CD4-positive, CD25-positive, alpha-beta regulatory T cell (primary cell): ENCODE results near the gene RIC1. TPM values are rescaled to one million over a fixed set of nuclear protein-coding genes. Genes with fewer than 3 reads are reported as not detected.
"Not testable (repeated sequence)": the region's sequence is repeated elsewhere in the genome, so short reads cannot be mapped to it uniquely, and the experiment has no call there.

ENCODE experiments used
- ATAC-seq, 2 donors: fragments of 150-1000 bp; cut with Tn5 transposase; one replicate each; pipeline ENCODE4 v1.10.0; 2021; ENCODE audit warnings: low read depth in 2 of 2, moderate number of reproducible peaks in 2 of 2, moderate library complexity in 1 of 2
- DNase-seq, 3 donors: peaks; one replicate each; pipeline versions ENCODE4 v3.0.0 to v3.0.0-alpha.2; 2012 to 2022; ENCODE audit warnings: mixed read lengths in 1 of 3
- H3K27ac ChIP-seq: one replicate; pipeline ENCODE4 v1.7.0; 2013; ENCODE audit warnings: mild to moderate bottlenecking, low read length; ENCODE audit not compliant: insufficient read depth, poor library complexity, severe bottlenecking
- H3K27me3 ChIP-seq: one replicate; pipeline ENCODE4 v1.7.0; 2013; ENCODE audit warnings: low read length; ENCODE audit not compliant: control insufficient read depth, insufficient read depth
- H3K36me3 ChIP-seq: one replicate; pipeline ENCODE4 v1.7.0; 2013; ENCODE audit warnings: mild to moderate bottlenecking, low read length, moderate library complexity; ENCODE audit not compliant: control insufficient read depth, insufficient read depth
- H3K4me1 ChIP-seq: 2 replicates; pipeline ENCODE4 v1.7.0; 2013; ENCODE audit warnings: mild to moderate bottlenecking, low read length; ENCODE audit not compliant: insufficient read depth, control insufficient read depth, poor library complexity, severe bottlenecking
- H3K4me3 ChIP-seq: one replicate; pipeline ENCODE4 v1.7.0; 2013; ENCODE audit warnings: low read depth, mild to moderate bottlenecking, low read length, moderate library complexity
- H3K9me3 ChIP-seq, 2 experiments: 1 replicate in 1 of 2; 2 replicates in 1 of 2; pipeline ENCODE4 v1.7.0; 2013; ENCODE audit warnings: low read length in 2 of 2, mild to moderate bottlenecking in 1 of 2, moderate library complexity in 1 of 2; ENCODE audit not compliant: control insufficient read depth in 2 of 2
- H3K27ac Mint-ChIP-seq, 3 donors: one replicate each; pipeline ENCODE4 v1.8.0; 2020 to 2022; ENCODE audit warnings: mild to moderate bottlenecking in 3 of 3, mixed read lengths in 3 of 3, moderate library complexity in 2 of 3
- H3K27me3 Mint-ChIP-seq: one replicate; pipeline ENCODE4 v1.8.0; 2022; ENCODE audit warnings: mild to moderate bottlenecking, mixed read lengths
- H3K36me3 Mint-ChIP-seq: one replicate; pipeline ENCODE4 v1.8.0; 2020; ENCODE audit warnings: mixed read lengths
- H3K4me1 Mint-ChIP-seq, 4 donors: one replicate each; pipeline ENCODE4 v1.8.0; 2020 to 2022; ENCODE audit warnings: mixed read lengths in 4 of 4, mild to moderate bottlenecking in 1 of 4
- H3K4me3 Mint-ChIP-seq, 4 donors: one replicate each; pipeline ENCODE4 v1.8.0; 2020 to 2022; ENCODE audit warnings: mild to moderate bottlenecking in 4 of 4, mixed read lengths in 4 of 4, moderate library complexity in 3 of 4
- H3K9me3 Mint-ChIP-seq, 7 donors: one replicate each; pipeline ENCODE4 v1.8.0; 2020 to 2022; ENCODE audit warnings: mixed read lengths in 7 of 7, mild to moderate bottlenecking in 3 of 7, moderate library complexity in 2 of 7
- polyA plus RNA-seq, 4 donors: library from polyadenylated mRNA; unstranded; fragments of 300-500 nt; fragmentation: Illumina TruSeq; gene quantifications; one replicate each; pipeline ENCODE4 v1.2.3, GENCODE V29; 2021
- total RNA-seq: library from RNA; stranded (reverse); gene quantifications from one replicate; pipeline ENCODE4 v1.2.3, GENCODE V29; 2022

Gene RIC1
- total and polyA plus RNA-seq, 5 donors from 2014 or later: 5.0 to 29.9 (median 7.6) TPM

DNA sequence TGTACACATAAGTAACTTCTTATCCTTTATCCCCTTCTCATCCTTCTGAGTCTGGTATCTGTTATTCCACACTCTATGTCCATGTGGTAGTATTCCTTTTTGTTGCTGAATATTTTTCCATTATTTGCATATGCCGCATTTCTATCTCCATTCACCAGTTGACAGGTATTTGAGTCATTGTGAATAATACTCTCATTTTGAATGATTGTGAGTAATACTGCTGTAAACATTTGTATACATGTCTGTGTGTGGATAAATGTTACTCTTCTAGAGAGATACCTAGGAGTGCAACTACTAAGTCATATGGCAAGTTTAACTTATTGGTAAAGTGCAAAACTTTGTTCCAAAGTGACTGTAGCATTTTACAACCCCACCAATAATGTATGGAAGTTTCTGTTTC is 15.6 kb downstream of the RIC1 start:
- Histone ChIP-seq H3K27me3 (no peaks in the 10 kb centered on the region), H3K4me3 (no peak overlapping the region), H3K9me3 (peaks cover 10 to 13% of the 10 kb centered on the region in 2 experiments), H3K4me1 (peaks cover 4% of the 10 kb centered on the region), H3K36me3 (no peaks in the 10 kb centered on the region), H3K27ac (no peak overlapping the region)
- DNase-seq (no peak), ATAC-seq (no peak)
- no peak overlapping the region for H3K4me3 Mint-ChIP-seq
- peaks cover 26 to 54% (median 40%) of the 10 kb centered on the region in 4 donors for H3K4me1 Mint-ChIP-seq
- peaks cover 2 to 47% (median 16%) of the 10 kb centered on the region in 7 donors for H3K9me3 Mint-ChIP-seq
- no peaks in the 10 kb centered on the region for H3K27me3 Mint-ChIP-seq
- no peak overlapping the region for H3K27ac Mint-ChIP-seq
- peaks cover 44% of the 10 kb centered on the region for H3K36me3 Mint-ChIP-seq

DNA sequence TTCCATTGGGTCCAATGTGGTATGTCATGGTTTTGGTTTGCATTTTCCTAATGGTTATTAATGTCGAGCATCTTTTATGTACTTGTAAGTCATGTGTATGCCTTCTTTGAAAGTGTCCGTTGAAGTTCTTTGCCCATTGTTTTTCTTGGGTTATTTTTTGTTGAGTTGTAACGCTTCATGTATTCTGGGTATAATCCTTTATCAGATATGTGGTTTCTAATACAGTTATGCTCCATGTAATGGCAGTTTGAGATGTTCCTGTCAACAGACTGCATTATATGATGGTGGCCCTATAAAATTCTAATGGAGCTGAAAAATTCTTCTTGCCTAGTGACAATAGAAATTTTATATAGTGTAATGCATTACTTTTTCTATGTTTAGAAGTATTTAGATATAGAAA is 17.2 kb downstream of the RIC1 start:
- no peak for DNase-seq
- Mint-ChIP-seq H3K27ac (no peak overlapping the region), H3K4me1 (peaks cover 22 to 62% (median 31%) of the 10 kb centered on the region in 4 donors), H3K27me3 (no peaks in the 10 kb centered on the region), H3K9me3 (peaks cover 0 to 48% (median 18%) of the 10 kb centered on the region in 7 donors), H3K36me3 (peaks cover 39% of the 10 kb centered on the region), H3K4me3 (no peak overlapping the region)
- Histone ChIP-seq H3K27ac (no peak overlapping the region), H3K9me3 (peaks cover 12 to 25% of the 10 kb centered on the region in 2 experiments), H3K4me1 (peaks cover 4% of the 10 kb centered on the region), H3K27me3 (no peaks in the 10 kb centered on the region), H3K4me3 (no peak overlapping the region), H3K36me3 (no peaks in the 10 kb centered on the region)
- no peak for ATAC-seq

DNA sequence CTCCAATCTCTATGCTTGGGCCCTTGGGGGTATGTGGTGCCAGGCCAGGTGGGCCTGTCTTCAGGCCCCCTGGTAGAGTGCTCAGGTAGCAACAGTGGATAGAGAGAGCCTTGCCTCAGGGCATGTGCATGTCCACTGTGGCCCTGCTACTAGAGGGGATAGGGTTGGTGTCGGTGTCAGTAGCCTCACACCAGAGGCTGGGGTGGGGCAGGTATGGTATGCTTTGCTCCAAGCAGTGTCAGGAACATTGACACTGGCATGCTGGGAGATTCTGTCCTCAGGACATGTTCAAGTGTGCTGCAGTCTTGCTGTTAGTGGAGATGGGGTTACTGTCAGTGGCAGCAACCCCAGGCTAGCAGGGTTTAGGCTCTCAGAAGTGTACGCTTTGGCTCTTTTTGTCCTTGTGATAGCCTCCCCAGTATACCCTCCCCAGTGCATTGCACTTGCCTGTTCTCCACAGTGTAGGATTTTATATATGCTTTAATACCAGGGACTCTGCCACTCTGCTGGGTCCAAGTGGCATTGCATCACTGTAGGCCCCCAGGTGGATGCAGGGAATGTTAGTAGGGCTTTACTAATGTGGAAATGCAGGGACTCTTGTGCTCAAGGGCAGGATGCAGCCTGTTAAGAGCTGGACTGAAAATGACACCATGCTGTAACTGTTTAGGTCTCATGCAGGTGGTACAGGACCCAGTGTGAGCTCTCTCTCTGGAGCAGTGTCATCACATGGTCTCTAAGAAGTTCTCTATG is 21.6 kb downstream of the RIC1 start:
- no peaks in the 10 kb centered on the region for H3K27me3 Mint-ChIP-seq
- Histone ChIP-seq H3K27me3 (no peaks in the 10 kb centered on the region), H3K4me3 (no peak overlapping the region), H3K36me3 (no peaks in the 10 kb centered on the region), H3K4me1 (no peaks in the 10 kb centered on the region), H3K27ac (no peak overlapping the region), H3K9me3 (peaks cover 28 to 47% of the 10 kb centered on the region in 2 experiments)
- no peak for ATAC-seq
- no peak for DNase-seq
- peaks cover 10 to 47% (median 26%) of the 10 kb centered on the region in 4 donors for H3K4me1 Mint-ChIP-seq
- H3K4me3 Mint-ChIP-seq: no peak overlapping the region
- H3K27ac Mint-ChIP-seq: peak overlapping the region in 1 of 3 donors; percentile 56
- H3K9me3 Mint-ChIP-seq: peaks cover 0 to 66% (median 19%) of the 10 kb centered on the region in 7 donors
- peaks cover 46% of the 10 kb centered on the region for H3K36me3 Mint-ChIP-seq

DNA sequence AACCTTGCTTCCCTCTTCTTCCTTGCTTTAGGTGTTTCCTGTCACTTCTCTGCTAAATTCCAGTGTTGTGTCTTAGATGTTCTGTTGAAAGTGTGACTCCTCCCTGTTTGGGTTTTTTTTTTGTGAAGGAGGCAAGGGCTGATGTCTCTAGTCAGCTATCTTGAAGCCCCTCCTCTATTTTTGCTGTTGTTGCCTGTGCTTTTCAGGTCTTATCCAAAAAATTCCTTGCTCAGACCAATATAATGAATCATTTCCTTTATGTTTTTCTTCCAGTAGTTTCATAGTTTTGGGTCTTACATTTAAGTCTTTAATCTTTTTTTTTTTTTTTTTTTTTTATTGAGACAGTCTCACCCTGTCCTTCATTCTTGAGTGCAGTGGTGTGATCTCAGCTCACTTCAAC is 22.3 kb downstream of the RIC1 start:
- Histone ChIP-seq H3K27ac (no peak overlapping the region), H3K36me3 (no peaks in the 10 kb centered on the region), H3K4me3 (no peak overlapping the region), H3K9me3 (peaks cover 28 to 47% of the 10 kb centered on the region in 2 experiments), H3K4me1 (no peaks in the 10 kb centered on the region), H3K27me3 (no peaks in the 10 kb centered on the region)
- Mint-ChIP-seq H3K9me3 (peaks cover 0 to 66% (median 21%) of the 10 kb centered on the region in 7 donors), H3K4me3 (no peak overlapping the region), H3K27ac (peak overlapping the region in 1 of 3 donors; percentile 56), H3K36me3 (peaks cover 46% of the 10 kb centered on the region), H3K4me1 (peaks cover 7 to 43% (median 23%) of the 10 kb centered on the region in 4 donors), H3K27me3 (no peaks in the 10 kb centered on the region)
- ATAC-seq: no peak
- no peak for DNase-seq

DNA sequence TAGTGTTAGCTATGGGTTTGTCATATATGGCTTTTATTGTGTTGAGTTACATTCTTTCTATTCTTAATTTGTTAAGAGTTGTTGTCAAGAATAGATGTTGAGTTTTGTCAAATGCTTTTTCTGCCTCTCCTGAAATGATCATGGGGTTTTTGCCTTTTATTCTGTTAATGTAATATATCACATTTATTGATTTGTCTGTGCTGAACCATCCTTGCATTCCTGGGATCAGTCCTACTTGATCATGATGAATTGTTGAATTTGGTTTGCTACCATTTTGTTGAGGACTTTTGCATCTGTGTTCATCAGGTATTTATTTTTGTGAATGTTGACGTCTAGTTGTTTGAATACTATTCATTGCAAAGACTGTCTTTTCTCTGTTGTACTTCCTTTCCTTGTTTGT is 23.9 kb downstream of the RIC1 start:
- no peaks in the 10 kb centered on the region for H3K4me1 ChIP-seq

DNA sequence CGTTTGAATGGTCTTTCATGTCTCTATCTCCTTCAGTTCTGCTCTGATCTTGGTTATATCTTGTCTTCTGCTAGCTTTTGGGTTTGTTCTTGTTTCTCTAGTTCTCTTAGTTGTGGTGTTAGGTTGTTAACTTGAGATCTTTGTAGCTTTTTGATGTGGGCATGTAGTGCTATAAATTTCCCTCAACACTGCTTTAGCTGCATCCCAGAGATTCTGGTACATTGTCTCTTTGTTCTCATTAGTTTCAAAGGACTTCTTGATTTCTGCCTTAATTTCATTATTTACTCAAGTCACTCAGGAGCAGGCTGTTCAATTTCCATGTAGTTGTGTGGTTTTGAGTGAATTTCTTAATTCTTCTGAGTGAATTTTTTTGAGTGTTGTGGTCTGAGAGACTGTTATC is 33.9 kb downstream of the RIC1 start:
- peaks cover 0 to 36% (median 20%) of the 10 kb centered on the region in 7 donors for H3K9me3 Mint-ChIP-seq
- Histone ChIP-seq H3K4me1 (peaks cover 23% of the 10 kb centered on the region), H3K36me3 (peaks cover 17% of the 10 kb centered on the region), H3K9me3 (peaks cover 6 to 16% of the 10 kb centered on the region in 2 experiments)
- peaks cover 47 to 67% (median 56%) of the 10 kb centered on the region in 4 donors for H3K4me1 Mint-ChIP-seq
- H3K36me3 Mint-ChIP-seq: peaks cover 57% of the 10 kb centered on the region
- H3K27me3 Mint-ChIP-seq, H3K4me3 ChIP-seq, H3K27ac Mint-ChIP-seq, H3K27ac ChIP-seq, DNase-seq, H3K27me3 ChIP-seq, ATAC-seq: not testable (repeated sequence)
- H3K4me3 Mint-ChIP-seq: peak overlapping the region in 2 of 4 donors; percentile 5 to 11

More for the DNA sequence above, 23.9 kb downstream of the RIC1 start:
- Mint-ChIP-seq H3K36me3 (peaks cover 42% of the 10 kb centered on the region), H3K9me3 (peaks cover 0 to 56% (median 20%) of the 10 kb centered on the region in 7 donors), H3K27ac (no peak overlapping the region), H3K4me3 (no peak overlapping the region), H3K27me3 (no peaks in the 10 kb centered on the region), H3K4me1 (peaks cover 16 to 42% (median 19%) of the 10 kb centered on the region in 4 donors)
- H3K27ac ChIP-seq: no peak overlapping the region
- peaks cover 28 to 47% of the 10 kb centered on the region in 2 experiments for H3K9me3 ChIP-seq
- DNase-seq: peak in 1 of 3 donors; percentile 23
- ATAC-seq: no peak
- no peaks in the 10 kb centered on the region for H3K27me3 ChIP-seq
- peaks cover 8% of the 10 kb centered on the region for H3K36me3 ChIP-seq
- H3K4me3 ChIP-seq: no peak overlapping the region

DNA sequence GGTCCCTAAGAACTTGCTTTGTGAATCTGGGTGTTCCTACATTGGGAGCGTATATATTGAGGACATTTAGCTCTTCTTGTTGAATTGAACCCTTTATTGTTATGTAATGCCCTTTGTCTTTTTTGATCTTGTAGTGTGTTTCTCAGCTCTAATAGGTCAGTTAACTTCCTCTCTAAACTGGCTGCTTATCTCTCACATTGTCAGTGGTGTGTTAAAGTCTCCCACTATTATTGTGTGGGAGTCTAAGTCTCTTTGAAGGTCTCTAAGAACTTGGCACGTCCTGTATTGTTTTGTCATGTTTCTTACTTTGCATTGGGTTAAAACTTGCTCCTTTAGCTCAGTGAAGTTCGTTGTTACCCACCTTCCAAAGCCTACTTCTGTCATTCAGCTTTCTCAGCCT is 36.2 kb downstream of the RIC1 start:
- peak overlapping the region in 2 of 3 donors; percentile 49 to 87 for H3K27ac Mint-ChIP-seq
- no peaks in the 10 kb centered on the region for H3K27me3 Mint-ChIP-seq
- peak overlapping the region; percentile 32 for H3K4me3 ChIP-seq
- peaks cover 24% of the 10 kb centered on the region for H3K4me1 ChIP-seq
- ATAC-seq (no peak), DNase-seq (peak in 1 of 3 donors; percentile 36)
- peaks cover 5 to 16% of the 10 kb centered on the region in 2 experiments for H3K9me3 ChIP-seq
- H3K4me3 Mint-ChIP-seq: peak overlapping the region in 2 of 4 donors; percentile 21 to 29
- H3K4me1 Mint-ChIP-seq: peaks cover 46 to 80% (median 61%) of the 10 kb centered on the region in 4 donors
- H3K36me3 ChIP-seq: peaks cover 13% of the 10 kb centered on the region
- H3K27ac ChIP-seq: no peak overlapping the region
- peaks cover 52% of the 10 kb centered on the region for H3K36me3 Mint-ChIP-seq
- no peaks in the 10 kb centered on the region for H3K27me3 ChIP-seq
- peaks cover 0 to 32% (median 18%) of the 10 kb centered on the region in 7 donors for H3K9me3 Mint-ChIP-seq
